ENCODE data around the gene SPEM2.
A peak's percentile ranks its signal among the peaks of the same experiment; 100 is the strongest.

- TF ChIP-seq CTCF (IDR thresholded peaks at IDR 0.05) (no peak), POLR2A (IDR thresholded peaks at IDR 0.05) (peak in 1 of 4 donors; percentile 3), POLR2AphosphoS5 (IDR thresholded peaks at IDR 0.05) (peak in 1 of 2 donors; percentile 52)
These were observed 41.4 kb downstream of the SPEM2 start for GRCh38 chr17:7466639-7467341.

Data from upper lobe of left lung (tissue), 4 donors.